ENCODE data around the gene SLC25A21.
"Not testable (repeated sequence)": the region's sequence is repeated elsewhere in the genome, so short reads cannot be mapped to it uniquely, and the experiment has no call there.

SLC25A21 gene

GRCh38 chr14:37194698-37195097, 22.3 kb upstream of the SLC25A21 start:
- no peak overlapping the region for H3K27ac ChIP-seq (ENCODE audit: low read depth, low read length)
- H4K12ac ChIP-seq (ENCODE audit: low read depth, low read length): no peak overlapping the region
- no peak overlapping the region for H4K91ac ChIP-seq (ENCODE audit: low read depth, low read length)
- H2BK12ac ChIP-seq (ENCODE audit: low read length): no peak overlapping the region
- no peak overlapping the region for H2BK120ac ChIP-seq (ENCODE audit: insufficient read depth, low read length, poor library complexity)
- no peaks in the 10 kb centered on the region for H3K27me3 ChIP-seq (ENCODE audit: insufficient read depth, low read length)
- peaks cover 5% of the 10 kb centered on the region for H3K79me1 ChIP-seq (ENCODE audit: low read length)
- no peak overlapping the region for H3K18ac ChIP-seq (ENCODE audit: low read length)
- H3K36me3 ChIP-seq (ENCODE audit: control insufficient read depth in 1 of 2, insufficient read depth in 2 of 2, low read length in 2 of 2): no peaks in the 10 kb centered on the region
- no peak overlapping the region for H3K14ac ChIP-seq (ENCODE audit: low read length)
- peaks cover 0 to 3% of the 10 kb centered on the region in 2 experiments for H3K4me1 ChIP-seq (ENCODE audit: control insufficient read depth in 1 of 2, insufficient read depth in 2 of 2, low read length in 2 of 2)
- H3K4ac ChIP-seq (ENCODE audit: low read depth, low read length): no peak overlapping the region
- H2AFZ ChIP-seq (ENCODE audit: insufficient read depth, low read length, poor library complexity): no peak overlapping the region
- no peaks in the 10 kb centered on the region for H3K9me3 ChIP-seq (ENCODE audit: insufficient read depth, low read depth, low read length)
- no peaks in the 10 kb centered on the region for H3K79me2 ChIP-seq (ENCODE audit: control insufficient read depth, insufficient read depth, low read length, poor library complexity)
- H4K8ac ChIP-seq (ENCODE audit: low read depth, low read length): no peak overlapping the region
- H2AK5ac ChIP-seq (ENCODE audit: low read length): no peak overlapping the region
- no peak overlapping the region for H3K9ac ChIP-seq (ENCODE audit: low read length)
- no peak overlapping the region for H3K4me2 ChIP-seq (ENCODE audit: low read length)
- no peak overlapping the region for H3K23ac ChIP-seq (ENCODE audit: low read length)
- DNase-seq: no peak
- H2BK5ac ChIP-seq (ENCODE audit: low read depth, low read length, poor library complexity): no peak overlapping the region
- WGBS (ENCODE audit: extremely low coverage, insufficient coverage, insufficient read length): no CpG with 5 or more reads among the region's 2 CpGs
- no peak overlapping the region for H3K4me3 ChIP-seq (ENCODE audit: low read depth, low read length)

- WGBS (ENCODE audit: extremely low coverage, insufficient coverage, insufficient read length): no CpG with 5 or more reads among the region's 2 CpGs
- H2BK120ac ChIP-seq (ENCODE audit: insufficient read depth, low read length, poor library complexity); H2AK5ac ChIP-seq (ENCODE audit: low read length); H3K4me2 ChIP-seq (ENCODE audit: low read length); H3K36me3 ChIP-seq (ENCODE audit: control insufficient read depth in 1 of 2, insufficient read depth in 2 of 2, low read length in 2 of 2); H4K8ac ChIP-seq (ENCODE audit: low read depth, low read length); H3K9ac ChIP-seq (ENCODE audit: low read length); H4K91ac ChIP-seq (ENCODE audit: low read depth, low read length); H3K4me3 ChIP-seq (ENCODE audit: low read depth, low read length); H3K79me2 ChIP-seq (ENCODE audit: control insufficient read depth, insufficient read depth, low read length, poor library complexity); H3K4ac ChIP-seq (ENCODE audit: low read depth, low read length); H2AFZ ChIP-seq (ENCODE audit: insufficient read depth, low read length, poor library complexity); H3K27ac ChIP-seq (ENCODE audit: low read depth, low read length); H3K9me3 ChIP-seq (ENCODE audit: insufficient read depth, low read depth, low read length); H2BK5ac ChIP-seq (ENCODE audit: low read depth, low read length, poor library complexity); DNase-seq; H3K18ac ChIP-seq (ENCODE audit: low read length); H3K79me1 ChIP-seq (ENCODE audit: low read length); H3K14ac ChIP-seq (ENCODE audit: low read length); H3K27me3 ChIP-seq (ENCODE audit: insufficient read depth, low read length); H4K12ac ChIP-seq (ENCODE audit: low read depth, low read length); H3K23ac ChIP-seq (ENCODE audit: low read length); H3K4me1 ChIP-seq (ENCODE audit: control insufficient read depth in 1 of 2, insufficient read depth in 2 of 2, low read length in 2 of 2); H2BK12ac ChIP-seq (ENCODE audit: low read length): not testable (repeated sequence)
Measured at GRCh38 chr14:37189733-37190132, 17.3 kb upstream of the SLC25A21 start.

GRCh38 chr14:37187840-37188577, 15.6 kb upstream of the SLC25A21 start:
- no CpG with 5 or more reads among the region's 9 CpGs for WGBS (ENCODE audit: extremely low coverage, insufficient coverage, insufficient read length)
- H3K4ac ChIP-seq (ENCODE audit: low read depth, low read length); H2AFZ ChIP-seq (ENCODE audit: insufficient read depth, low read length, poor library complexity): not testable (repeated sequence)

GRCh38 chr14:37187294-37187693, 14.9 kb upstream of the SLC25A21 start:
- Histone ChIP-seq H3K27me3 (ENCODE audit: insufficient read depth, low read length) (no peaks in the 10 kb centered on the region), H3K27ac (ENCODE audit: low read depth, low read length) (no peak overlapping the region), H4K91ac (ENCODE audit: low read depth, low read length) (no peak overlapping the region), H2BK12ac (ENCODE audit: low read length) (no peak overlapping the region), H3K23ac (ENCODE audit: low read length) (no peak overlapping the region), H3K79me2 (ENCODE audit: control insufficient read depth, insufficient read depth, low read length, poor library complexity) (no peaks in the 10 kb centered on the region), H2AK5ac (ENCODE audit: low read length) (no peak overlapping the region), H2BK120ac (ENCODE audit: insufficient read depth, low read length, poor library complexity) (no peak overlapping the region), H3K4me2 (ENCODE audit: low read length) (no peak overlapping the region), H3K36me3 (ENCODE audit: control insufficient read depth in 1 of 2, insufficient read depth in 2 of 2, low read length in 2 of 2) (no peaks in the 10 kb centered on the region), H4K8ac (ENCODE audit: low read depth, low read length) (no peak overlapping the region), H3K79me1 (ENCODE audit: low read length) (no peaks in the 10 kb centered on the region), H4K12ac (ENCODE audit: low read depth, low read length) (no peak overlapping the region), H3K4me3 (ENCODE audit: low read depth, low read length) (no peak overlapping the region), H3K9ac (ENCODE audit: low read length) (no peak overlapping the region), H2BK5ac (ENCODE audit: low read depth, low read length, poor library complexity) (no peak overlapping the region), H3K4me1 (ENCODE audit: control insufficient read depth in 1 of 2, insufficient read depth in 2 of 2, low read length in 2 of 2) (no peaks in the 10 kb centered on the region), H3K14ac (ENCODE audit: low read length) (no peak overlapping the region), H3K4ac (ENCODE audit: low read depth, low read length) (no peak overlapping the region), H3K18ac (ENCODE audit: low read length) (no peak overlapping the region), H3K9me3 (ENCODE audit: insufficient read depth, low read depth, low read length) (no peaks in the 10 kb centered on the region), H2AFZ (ENCODE audit: insufficient read depth, low read length, poor library complexity) (no peak overlapping the region)
- DNase-seq: no peak
- no CpG with 5 or more reads among the region's 3 CpGs for WGBS (ENCODE audit: extremely low coverage, insufficient coverage, insufficient read length)

More at GRCh38 chr14:37187840-37188577, 15.6 kb upstream of the SLC25A21 start:
- not testable (repeated sequence) for H3K4me2 ChIP-seq (ENCODE audit: low read length); H2BK120ac ChIP-seq (ENCODE audit: insufficient read depth, low read length, poor library complexity); H3K27ac ChIP-seq (ENCODE audit: low read depth, low read length); H2BK12ac ChIP-seq (ENCODE audit: low read length); H4K8ac ChIP-seq (ENCODE audit: low read depth, low read length); H3K4me1 ChIP-seq (ENCODE audit: control insufficient read depth in 1 of 2, insufficient read depth in 2 of 2, low read length in 2 of 2); DNase-seq; H3K9ac ChIP-seq (ENCODE audit: low read length); H2AK5ac ChIP-seq (ENCODE audit: low read length); H3K79me1 ChIP-seq (ENCODE audit: low read length); H3K14ac ChIP-seq (ENCODE audit: low read length); H3K9me3 ChIP-seq (ENCODE audit: insufficient read depth, low read depth, low read length); H3K23ac ChIP-seq (ENCODE audit: low read length); H2BK5ac ChIP-seq (ENCODE audit: low read depth, low read length, poor library complexity); H4K91ac ChIP-seq (ENCODE audit: low read depth, low read length); H3K36me3 ChIP-seq (ENCODE audit: control insufficient read depth in 1 of 2, insufficient read depth in 2 of 2, low read length in 2 of 2); H3K27me3 ChIP-seq (ENCODE audit: insufficient read depth, low read length); H3K79me2 ChIP-seq (ENCODE audit: control insufficient read depth, insufficient read depth, low read length, poor library complexity); H4K12ac ChIP-seq (ENCODE audit: low read depth, low read length); H3K4me3 ChIP-seq (ENCODE audit: low read depth, low read length); H3K18ac ChIP-seq (ENCODE audit: low read length)
